Epithelial cell of proximal tubule (primary cell): Measurements from ENCODE around the gene ANKRD23. TPM values are rescaled to one million over a fixed set of nuclear protein-coding genes. Genes with fewer than 3 reads are reported as not detected.

Experiments
- DNase-seq: peaks from one replicate; pipeline ENCODE4 v3.0.0-alpha.2; 2011; ENCODE audit warnings: low read depth
- H3K4me3 ChIP-seq: 2 replicates; pipeline ENCODE4 v1.5.1; 2011; ENCODE audit warnings: low read depth, mild to moderate bottlenecking, low read length
- total RNA-seq: library from RNA; depleted of rRNA; stranded (reverse); fragments of >200 nt; gene quantifications from 2 replicates; pipeline ENCODE4 v1.2.3, GENCODE V29; 2015
- TF ChIP-seq, protein P1 (sequence below): conservative IDR thresholded peaks from 2 replicates; pipeline ENCODE4 v1.5.1; 2012; ENCODE audit warnings: low read depth, mild to moderate bottlenecking, low read length

ANKRD23 gene
- total RNA-seq, 1 donor from 2014 or later = 1.1 TPM

DNA sequence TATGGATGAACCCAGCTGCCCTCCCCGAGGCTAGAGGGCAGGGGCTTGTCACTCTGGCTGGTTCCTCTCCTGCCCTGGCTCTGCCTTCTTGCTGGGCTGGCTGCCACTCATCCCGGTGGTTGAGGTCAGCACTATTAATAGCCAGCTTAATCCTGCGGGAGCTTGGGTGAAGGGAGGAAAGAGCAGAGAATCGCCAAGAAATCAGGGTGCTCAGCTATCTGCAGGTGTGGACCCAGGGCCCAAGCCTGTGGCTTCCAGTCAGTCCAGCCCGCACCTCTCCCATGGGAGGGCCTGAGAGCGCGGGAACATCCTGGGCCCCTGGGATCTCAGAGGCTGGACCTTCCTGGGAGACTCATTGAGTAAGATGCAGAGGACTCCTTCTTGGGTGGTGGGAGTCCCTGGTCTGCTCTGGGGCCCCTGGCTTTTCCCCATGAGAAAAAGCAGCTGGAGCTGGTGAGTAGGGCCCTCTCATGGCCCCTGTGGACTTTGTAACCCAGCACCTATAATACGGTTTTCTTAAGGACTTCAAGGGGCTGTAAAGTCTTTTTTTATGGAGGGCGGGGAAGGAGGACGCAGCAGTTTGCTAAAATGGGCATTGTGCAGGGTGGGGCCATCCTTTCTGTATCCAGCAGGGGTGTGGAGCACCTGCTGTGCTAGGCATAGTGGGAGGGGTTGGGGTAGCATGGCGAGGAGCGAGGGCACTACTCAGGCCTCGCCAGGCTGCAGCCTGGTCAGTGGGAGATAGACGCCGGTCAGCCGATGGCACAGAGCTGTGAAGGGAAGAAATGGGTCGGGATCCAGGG is 55.2 kb downstream of the ANKRD23 start:
- no peak overlapping the region for H3K4me3 ChIP-seq
- TF ChIP-seq, protein P1, sequence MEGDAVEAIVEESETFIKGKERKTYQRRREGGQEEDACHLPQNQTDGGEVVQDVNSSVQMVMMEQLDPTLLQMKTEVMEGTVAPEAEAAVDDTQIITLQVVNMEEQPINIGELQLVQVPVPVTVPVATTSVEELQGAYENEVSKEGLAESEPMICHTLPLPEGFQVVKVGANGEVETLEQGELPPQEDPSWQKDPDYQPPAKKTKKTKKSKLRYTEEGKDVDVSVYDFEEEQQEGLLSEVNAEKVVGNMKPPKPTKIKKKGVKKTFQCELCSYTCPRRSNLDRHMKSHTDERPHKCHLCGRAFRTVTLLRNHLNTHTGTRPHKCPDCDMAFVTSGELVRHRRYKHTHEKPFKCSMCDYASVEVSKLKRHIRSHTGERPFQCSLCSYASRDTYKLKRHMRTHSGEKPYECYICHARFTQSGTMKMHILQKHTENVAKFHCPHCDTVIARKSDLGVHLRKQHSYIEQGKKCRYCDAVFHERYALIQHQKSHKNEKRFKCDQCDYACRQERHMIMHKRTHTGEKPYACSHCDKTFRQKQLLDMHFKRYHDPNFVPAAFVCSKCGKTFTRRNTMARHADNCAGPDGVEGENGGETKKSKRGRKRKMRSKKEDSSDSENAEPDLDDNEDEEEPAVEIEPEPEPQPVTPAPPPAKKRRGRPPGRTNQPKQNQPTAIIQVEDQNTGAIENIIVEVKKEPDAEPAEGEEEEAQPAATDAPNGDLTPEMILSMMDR = no peak
- DNase-seq = no peak

Other genes with a start within 250 kb of the ANKRD23 start
- 24.0 and 30.8 TPM in 2 replicates for gene KANSL3, start 205.7 kb downstream of the ANKRD23 start, total RNA-seq
- 0.06 and 0.07 TPM in 2 replicates for gene FER1L5, start 201.3 kb downstream of the ANKRD23 start, total RNA-seq
- 13.0 and 22.3 TPM in 2 replicates for gene LMAN2L, start 104.0 kb downstream of the ANKRD23 start, total RNA-seq
- gene CNNM4, start 83.1 kb downstream of the ANKRD23 start, total RNA-seq = 5.7 and 9.0 TPM in 2 replicates
- gene CNNM3, start 27.8 kb downstream of the ANKRD23 start, total RNA-seq = 8.2 and 10.6 TPM in 2 replicates
- 31.9 and 54.8 TPM in 2 replicates for gene ANKRD39, start 14.0 kb upstream of the ANKRD23 start, total RNA-seq
- gene SEMA4C, start 26.1 kb upstream of the ANKRD23 start, total RNA-seq = 34.4 and 35.3 TPM in 2 replicates
- not detected in 2 replicates for gene FAM178B, start 142.6 kb upstream of the ANKRD23 start, total RNA-seq